Keratinocyte (primary cell): ENCODE results near the gene GSAP. TPM values are rescaled to one million over a fixed set of nuclear protein-coding genes. Genes with fewer than 3 reads are reported as not detected.

ENCODE experiments used
- DNase-seq: peaks from one replicate; pipeline ENCODE4 v3.0.0-alpha.2; 2011; ENCODE audit warnings: low read depth, missing footprints, low spot score
- FAIRE-seq: peaks from 2 replicates; lab custom pipeline; 2011; peaks lifted over from hg19 to GRCh38; lab: Jason Lieb, UNC
- H2AFZ ChIP-seq: 2 replicates; pipeline ENCODE4 v1.6.0; 2012; ENCODE audit warnings: low read length, control low read depth, inconsistent platforms; ENCODE audit not compliant: control insufficient read depth
- H3K27ac ChIP-seq: 2 replicates; pipeline ENCODE4 v1.5.1; 2011; ENCODE audit warnings: low read length; ENCODE audit not compliant: control insufficient read depth, insufficient read depth
- H3K27me3 ChIP-seq: 3 replicates; pipeline ENCODE4 v1.6.0; 2011; ENCODE audit warnings: low read length; ENCODE audit not compliant: control insufficient read depth, insufficient read depth; ENCODE audit errors: extremely low read depth
- H3K36me3 ChIP-seq, 2 experiments: 2 replicates in 1 of 2; 3 replicates in 1 of 2; pipeline ENCODE4 v1.5.1; 2011; ENCODE audit warnings: low read length in 2 of 2, mild to moderate bottlenecking in 1 of 2; ENCODE audit not compliant: control insufficient read depth in 2 of 2, insufficient read depth in 2 of 2; ENCODE audit errors: extremely low read depth in 1 of 2
- H3K4me1 ChIP-seq: 3 replicates; pipeline ENCODE4 v1.5.1; 2011; ENCODE audit warnings: low read length; ENCODE audit not compliant: control insufficient read depth, insufficient read depth; ENCODE audit errors: extremely low read depth
- H3K4me2 ChIP-seq: 3 replicates; pipeline ENCODE4 v1.6.0; 2011; ENCODE audit warnings: low read depth, low read length; ENCODE audit not compliant: control insufficient read depth, insufficient read depth; ENCODE audit errors: extremely low read depth
- H3K4me3 ChIP-seq, 3 experiments: fragments of 200-600 bp in 1 of 3; sonication (generic) in 1 of 3; 2 replicates in 2 of 3; 3 replicates in 1 of 3; pipeline ENCODE4 v1.5.1; 2011 to 2016; ENCODE audit warnings: low read length in 3 of 3, mild to moderate bottlenecking in 3 of 3, control low read depth in 2 of 3, inconsistent platforms in 1 of 3, low read depth in 1 of 3, mixed read lengths in 1 of 3, mixed run types in 1 of 3, moderate library complexity in 1 of 3; ENCODE audit not compliant: control insufficient read depth in 2 of 3, insufficient read depth in 2 of 3; ENCODE audit errors: extremely low read depth in 1 of 3
- H3K79me2 ChIP-seq: 2 replicates; pipeline ENCODE4 v1.6.0; 2012; ENCODE audit warnings: low read length; ENCODE audit not compliant: control insufficient read depth, insufficient read depth
- H3K9ac ChIP-seq: 3 replicates; pipeline ENCODE4 v1.6.0; 2011; ENCODE audit warnings: low read length; ENCODE audit not compliant: control insufficient read depth, insufficient read depth; ENCODE audit errors: extremely low read depth
- H3K9me1 ChIP-seq: 3 replicates; pipeline ENCODE4 v1.6.0; 2011; ENCODE audit warnings: low read length; ENCODE audit not compliant: control insufficient read depth, insufficient read depth; ENCODE audit errors: extremely low read depth
- H3K9me3 ChIP-seq: 2 replicates; pipeline ENCODE4 v1.5.1; 2012; ENCODE audit warnings: low read depth, low read length; ENCODE audit not compliant: control insufficient read depth
- H4K20me1 ChIP-seq: 3 replicates; pipeline ENCODE4 v1.6.0; 2011; ENCODE audit warnings: low read length; ENCODE audit not compliant: control insufficient read depth, insufficient read depth; ENCODE audit errors: extremely low read depth
- EZH2 ChIP-seq: IDR thresholded peaks from one replicate; pipeline ENCODE4 v1.6.1; 2012; ENCODE audit warnings: inconsistent platforms, mild to moderate bottlenecking, low read length, moderate library complexity
- dilution Hi-C: fragments of 300-500 bp; cut with MboI; formaldehyde crosslinking; loops from one replicate; pipeline ENCODE4 v1.7.0; 2020; ENCODE audit warnings: low sequenced_read_pairs; ENCODE audit not compliant: extremely low pct_ligation_motif_present
- polyA plus RNA-seq, 5 experiments: library from polyadenylated mRNA; depleted of rRNA in 3 of 5; stranded (reverse) in 3 of 5; stranded (forward) in 1 of 5; unstranded in 1 of 5; fragments of >200 nt; gene quantifications; 1 replicate in 1 of 5; 2 replicates in 3 of 5; 3 replicates in 1 of 5; pipeline versions ENCODE4 v1.2.1 to v1.2.3, GENCODE V29; 2011 to 2012; ENCODE audit warnings: missing spikeins in 2 of 5, low read depth in 1 of 5, low replicate concordance in 1 of 5
- TF ChIP-seq, protein P1 (sequence below), 3 experiments: IDR thresholded peaks in 1 of 3; conservative IDR thresholded peaks in 1 of 3; optimal IDR thresholded peaks in 1 of 3; 2 replicates in 2 of 3; 3 replicates in 1 of 3; pipeline versions ENCODE3 to v1.5.1; 2011; ENCODE audit warnings: low read length in 3 of 3, mild to moderate bottlenecking in 3 of 3, moderate library complexity in 2 of 3, control low read depth in 1 of 3, inconsistent platforms in 1 of 3; ENCODE audit not compliant: insufficient read depth in 2 of 3; ENCODE audit errors: extremely low read depth in 1 of 3

Gene GSAP
- polyA plus RNA-seq, 1 donor (not counting 4 experiments of a cell fraction or from before 2014, with no cell fraction given): 5.4 TPM

DNA sequence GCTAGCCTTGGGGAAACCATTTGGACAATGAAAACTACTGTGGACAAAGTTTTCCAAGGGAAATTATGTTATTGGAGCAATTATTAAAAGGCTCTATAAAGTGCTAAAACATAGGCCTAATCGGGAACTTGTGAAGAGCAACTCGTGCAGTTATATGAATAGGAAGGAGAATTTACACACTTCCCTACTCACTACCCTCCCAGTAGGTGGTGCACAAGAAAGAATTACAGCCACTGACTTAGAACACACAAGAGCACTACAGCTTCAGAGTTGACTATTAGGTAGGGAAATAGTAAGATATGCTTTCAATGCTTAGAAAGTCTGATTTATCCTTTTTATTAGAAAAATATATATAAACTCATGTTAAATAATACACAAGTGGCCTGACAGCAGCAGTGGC, 47.2 kb downstream of the GSAP start:
- Histone ChIP-seq H2AFZ (no peak overlapping the region), H3K4me1 (peaks cover 3% of the 10 kb centered on the region), H3K9me3 (no peaks in the 10 kb centered on the region), H3K4me3 (no peak overlapping the region), H3K27me3 (no peaks in the 10 kb centered on the region), H3K36me3 (peaks cover 0 to 2% of the 10 kb centered on the region in 2 experiments), H3K79me2 (no peaks in the 10 kb centered on the region), H3K9ac (no peak overlapping the region), H4K20me1 (no peaks in the 10 kb centered on the region), H3K4me2 (no peak overlapping the region), H3K27ac (no peak overlapping the region), H3K9me1 (no peaks in the 10 kb centered on the region)
- dilution Hi-C loops: no loop called here
- TF ChIP-seq, protein P1, sequence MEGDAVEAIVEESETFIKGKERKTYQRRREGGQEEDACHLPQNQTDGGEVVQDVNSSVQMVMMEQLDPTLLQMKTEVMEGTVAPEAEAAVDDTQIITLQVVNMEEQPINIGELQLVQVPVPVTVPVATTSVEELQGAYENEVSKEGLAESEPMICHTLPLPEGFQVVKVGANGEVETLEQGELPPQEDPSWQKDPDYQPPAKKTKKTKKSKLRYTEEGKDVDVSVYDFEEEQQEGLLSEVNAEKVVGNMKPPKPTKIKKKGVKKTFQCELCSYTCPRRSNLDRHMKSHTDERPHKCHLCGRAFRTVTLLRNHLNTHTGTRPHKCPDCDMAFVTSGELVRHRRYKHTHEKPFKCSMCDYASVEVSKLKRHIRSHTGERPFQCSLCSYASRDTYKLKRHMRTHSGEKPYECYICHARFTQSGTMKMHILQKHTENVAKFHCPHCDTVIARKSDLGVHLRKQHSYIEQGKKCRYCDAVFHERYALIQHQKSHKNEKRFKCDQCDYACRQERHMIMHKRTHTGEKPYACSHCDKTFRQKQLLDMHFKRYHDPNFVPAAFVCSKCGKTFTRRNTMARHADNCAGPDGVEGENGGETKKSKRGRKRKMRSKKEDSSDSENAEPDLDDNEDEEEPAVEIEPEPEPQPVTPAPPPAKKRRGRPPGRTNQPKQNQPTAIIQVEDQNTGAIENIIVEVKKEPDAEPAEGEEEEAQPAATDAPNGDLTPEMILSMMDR (optimal IDR thresholded peaks at IDR 0.05 in 1 of 3, IDR thresholded peaks at IDR 0.05 in 1 of 3, conservative IDR thresholded peaks at IDR 0.05 in 1 of 3; ENCODE audit: extremely low read depth in 1 of 3, insufficient read depth in 2 of 3, low read length in 3 of 3): peak in 1 of 3 experiments; percentile 21
- no peak for TF ChIP-seq EZH2
- DNase-seq (no peak), FAIRE-seq (no peak)

DNA sequence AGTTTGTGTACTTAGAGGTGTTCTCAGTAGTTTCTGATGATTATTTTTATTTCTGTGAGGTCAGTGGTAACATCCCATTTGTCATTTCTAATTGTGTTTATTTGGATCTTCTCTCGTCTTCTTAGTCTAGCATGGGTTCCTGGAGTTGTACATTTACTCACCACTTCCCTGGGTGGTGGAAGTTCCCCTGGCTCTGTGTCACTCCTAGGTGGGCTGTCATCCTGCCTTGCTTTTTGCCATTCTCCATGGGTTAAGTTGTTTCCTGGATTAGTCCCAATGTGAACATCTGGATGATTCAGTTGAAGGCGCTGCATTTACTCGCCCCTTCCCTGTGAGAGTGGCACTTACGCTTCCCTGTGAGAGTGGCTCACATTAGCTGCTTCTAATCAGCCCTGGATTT, 48.2 kb downstream of the GSAP start:
- H3K9ac ChIP-seq: no peak overlapping the region
- H3K79me2 ChIP-seq: no peaks in the 10 kb centered on the region
- H2AFZ ChIP-seq: no peak overlapping the region
- TF ChIP-seq EZH2: no peak
- TF ChIP-seq, protein P1 (optimal IDR thresholded peaks at IDR 0.05 in 1 of 3, IDR thresholded peaks at IDR 0.05 in 1 of 3, conservative IDR thresholded peaks at IDR 0.05 in 1 of 3; ENCODE audit: extremely low read depth in 1 of 3, insufficient read depth in 2 of 3, low read length in 3 of 3): no peak
- peaks cover 3% of the 10 kb centered on the region for H3K4me1 ChIP-seq
- no peaks in the 10 kb centered on the region for H3K9me1 ChIP-seq
- no peaks in the 10 kb centered on the region for H3K9me3 ChIP-seq
- H3K27me3 ChIP-seq: no peaks in the 10 kb centered on the region
- H3K27ac ChIP-seq: no peak overlapping the region
- no peak overlapping the region for H3K4me2 ChIP-seq
- H4K20me1 ChIP-seq: no peaks in the 10 kb centered on the region
- dilution Hi-C loops: no loop called here
- FAIRE-seq: no peak
- peaks cover 0 to 2% of the 10 kb centered on the region in 2 experiments for H3K36me3 ChIP-seq
- no peak for DNase-seq
- no peak overlapping the region for H3K4me3 ChIP-seq
